Spleen (tissue), 11 donors: Measurements from ENCODE around the gene JAG1. TPM values are rescaled to one million over a fixed set of nuclear protein-coding genes. Genes with fewer than 3 reads are reported as not detected.
A peak's percentile ranks its signal among the peaks of the same experiment; 100 is the strongest.

ENCODE experiments used
- DNase-seq: peaks from one replicate; pipeline ENCODE4 v3.0.0-alpha.2; 2020
- H3K27ac ChIP-seq, 8 donors: fragments of 200-600 bp; sonication (generic) in 7 of 8; 1 replicate in 4 of 8; 2 replicates in 4 of 8; pipeline versions ENCODE4 v1.5.0 to v1.8.0; 2016 to 2021; ENCODE audit warnings: inconsistent platforms in 4 of 8, mild to moderate bottlenecking in 4 of 8, moderate library complexity in 1 of 8
- H3K27me3 ChIP-seq, 7 donors: fragments of 200-600 bp; sonication (generic) in 6 of 7; replicated peaks in 1 of 7; 1 replicate in 4 of 7; 2 replicates in 3 of 7; pipeline versions ENCODE4 v1.5.0 to v1.8.0; 2016 to 2021; ENCODE audit warnings: inconsistent platforms in 3 of 7, mild to moderate bottlenecking in 1 of 7
- H3K36me3 ChIP-seq, 6 donors: fragments of 200-600 bp; sonication (generic) in 5 of 6; 1 replicate in 4 of 6; 2 replicates in 2 of 6; pipeline versions ENCODE4 v1.5.0 to v1.8.0; 2016 to 2021; ENCODE audit warnings: inconsistent platforms in 2 of 6
- H3K4me1 ChIP-seq, 6 donors: fragments of 200-600 bp; sonication (generic) in 5 of 6; 1 replicate in 3 of 6; 2 replicates in 3 of 6; pipeline versions ENCODE4 v1.5.0 to v1.8.0; 2016 to 2021; ENCODE audit warnings: inconsistent platforms in 3 of 6
- H3K4me3 ChIP-seq, 8 donors: fragments of 200-600 bp; sonication (generic) in 7 of 8; 1 replicate in 4 of 8; 2 replicates in 4 of 8; pipeline versions ENCODE4 v1.5.0 to v1.8.0; 2016 to 2021; ENCODE audit warnings: inconsistent platforms in 4 of 8, mild to moderate bottlenecking in 4 of 8, moderate library complexity in 2 of 8
- H3K9me3 ChIP-seq, 8 donors: fragments of 200-600 bp; sonication (generic) in 7 of 8; 1 replicate in 4 of 8; 2 replicates in 4 of 8; pipeline versions ENCODE4 v1.5.0 to v1.8.0; 2016 to 2021; ENCODE audit warnings: inconsistent platforms in 4 of 8
- CTCF ChIP-seq, 11 experiments: fragments of 200-600 bp in 7 of 11; fragments of 450-650 bp in 4 of 11; sonication (generic) in 4 of 11; IDR thresholded peaks in 8 of 11; conservative IDR thresholded peaks in 3 of 11; 1 replicate in 7 of 11; 2 replicates in 4 of 11; pipeline versions ENCODE4 v1.4.0 to v1.8.0; 2016 to 2021; ENCODE audit warnings: antibody characterized with exemption in 11 of 11, inconsistent platforms in 4 of 11, mild to moderate bottlenecking in 1 of 11
- POLR2A ChIP-seq, 3 donors: fragments of 450-650 bp; IDR thresholded peaks; one replicate each; pipeline ENCODE4 v1.5.1; 2017; ENCODE audit warnings: antibody characterized with exemption in 3 of 3, mild to moderate bottlenecking in 1 of 3
- POLR2AphosphoS5 ChIP-seq, 3 donors: sonication (generic); formaldehyde crosslinking; IDR thresholded peaks; one replicate each; pipeline ENCODE4 v1.5.1; 2017; ENCODE audit warnings: antibody characterized with exemption in 3 of 3
- WGBS, 5 donors: extraction: QIAGEN DNeasy Blood & Tissue Kit in 3 of 5; methylation state at CpG; one replicate each; pipeline versions ENCODE4 v1.1.5 to v1.1.7; 2013 to 2018; 5-methylcytosine and 5-hydroxymethylcytosine counted together
- intact Hi-C: fragments of 100-400 bp; cut with DNase I; formaldehyde crosslinking; loops from one replicate; pipeline ENCODE4 v1.15.0; 2023; ENCODE audit warnings: low total_unique reads
- polyA plus RNA-seq, 3 donors: library from polyadenylated mRNA; stranded (reverse); fragments of 200-250 nt; gene quantifications; one replicate each; pipeline ENCODE4 v1.2.1, GENCODE V29; 2013
- total RNA-seq, 7 donors: library from RNA; depleted of rRNA in 3 of 7; stranded (reverse); fragments of >200 nt in 3 of 7; fragmentation: NEBNext Ultra II Directional in 4 of 7; extraction: Animal tissue kit (Norgen Biotek cat#: 25700) in 4 of 7; gene quantifications; one replicate each; pipeline versions ENCODE4 v1.1.0 to v1.2.1, GENCODE V29; 2016 to 2021
- donor health status: healthy with polysubstance abuse.
- donor health status: DM: no; HTN: no; CAD: no; lungs with moderate emphysema.
- donor health status: DM: no; HTN: no; CAD: no.
- donor health status: Bipolar disorder and iron deficiency.
- donor health status: healthy.
- donor health status: DM: no; HTN: no; CAD: no.
- donor health status: DM: yes; HTN: yes; CAD: no.

Gene JAG1
- total and polyA plus RNA-seq, 10 donors, result 5.6 to 85.3 (median 50.1) TPM

DNA sequence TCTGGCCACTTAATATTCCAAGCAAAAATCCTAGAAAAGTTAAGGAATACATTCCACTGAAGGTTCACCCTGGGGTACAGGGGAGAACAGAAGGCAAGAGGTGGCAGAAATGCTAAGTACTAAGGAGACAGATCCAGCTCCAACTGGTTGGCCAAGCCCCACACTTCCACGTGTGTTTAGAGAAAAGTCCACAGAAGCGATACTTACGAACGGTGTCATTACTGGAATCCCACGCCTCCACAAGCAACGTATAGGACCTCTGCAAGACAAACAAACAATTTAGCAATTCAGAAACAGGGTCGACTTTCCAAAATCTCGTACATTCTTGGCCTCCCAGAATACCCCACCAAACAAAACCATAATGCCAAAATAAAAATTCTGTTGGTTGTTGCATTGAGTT, 10.0 kb downstream of the JAG1 start:
- peaks cover 0 to 81% (median 9%) of the 10 kb centered on the region in 6 donors for H3K36me3 ChIP-seq
- H3K4me1 ChIP-seq, result peaks cover 11 to 77% (median 42%) of the 10 kb centered on the region in 6 donors
- no peaks in the 10 kb centered on the region for H3K9me3 ChIP-seq
- WGBS, 5 donors, result 76 to 90% (median 83%) methylated on average over 8 of the region's 8 CpGs
- no peak for DNase-seq
- intact Hi-C loops, result no loop called here
- TF ChIP-seq POLR2AphosphoS5 (IDR thresholded peaks at IDR 0.05), result no peak
- no peak for TF ChIP-seq POLR2A (IDR thresholded peaks at IDR 0.05)
- TF ChIP-seq CTCF (IDR thresholded peaks at IDR 0.05 in 8 of 11, conservative IDR thresholded peaks at IDR 0.05 in 3 of 11), result no peak
- H3K27me3 ChIP-seq, result peaks cover 0 to 27% (median 0%) of the 10 kb centered on the region in 7 donors
- H3K27ac ChIP-seq, result no peak overlapping the region
- no peak overlapping the region for H3K4me3 ChIP-seq

DNA sequence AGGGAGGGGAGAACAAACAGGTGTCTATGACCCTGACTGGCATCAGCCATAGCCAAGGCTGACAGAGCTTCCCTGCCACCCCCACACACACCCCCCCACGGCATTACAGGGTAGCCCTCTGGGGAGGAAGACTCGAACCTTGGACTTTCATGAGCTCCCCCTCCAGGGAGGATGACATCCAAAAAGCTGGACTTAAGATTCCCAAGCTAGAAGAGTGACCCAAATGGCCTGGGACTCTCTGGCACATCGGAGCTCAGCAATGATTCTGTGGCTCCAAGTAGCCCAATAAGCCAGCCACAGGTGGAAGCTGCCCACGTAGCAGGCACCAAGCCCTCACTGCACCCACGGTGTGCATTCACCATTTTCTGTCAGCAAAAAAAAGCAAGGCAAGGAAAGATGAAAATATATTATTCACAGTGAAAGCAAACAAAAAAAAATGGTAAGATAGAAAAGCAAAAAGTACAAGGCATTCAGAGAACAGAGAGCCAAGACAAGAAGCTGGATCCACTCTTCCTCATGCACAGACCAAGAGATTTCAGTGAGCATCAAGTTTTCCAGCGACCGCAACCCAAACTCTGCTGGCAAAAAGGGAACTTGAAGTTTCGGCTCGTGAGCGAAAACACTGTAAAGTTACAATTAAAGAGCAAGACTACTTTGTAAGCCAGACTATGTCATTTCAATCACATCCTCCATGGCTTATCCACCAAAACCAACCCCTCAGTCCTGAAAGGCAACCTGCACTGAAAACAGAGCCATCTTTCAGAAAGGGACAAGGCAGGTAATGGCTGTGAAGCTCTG, 10.9 kb downstream of the JAG1 start:
- H3K4me3 ChIP-seq, result no peak overlapping the region
- H3K27me3 ChIP-seq, result peaks cover 0 to 25% (median 0%) of the 10 kb centered on the region in 7 donors
- DNase-seq, result no peak
- H3K9me3 ChIP-seq, result no peaks in the 10 kb centered on the region
- H3K4me1 ChIP-seq, result peaks cover 11 to 76% (median 36%) of the 10 kb centered on the region in 6 donors
- peaks cover 0 to 81% (median 14%) of the 10 kb centered on the region in 6 donors for H3K36me3 ChIP-seq
- TF ChIP-seq POLR2A (IDR thresholded peaks at IDR 0.05), result no peak
- TF ChIP-seq CTCF (IDR thresholded peaks at IDR 0.05 in 8 of 11, conservative IDR thresholded peaks at IDR 0.05 in 3 of 11), result no peak
- no peak for TF ChIP-seq POLR2AphosphoS5 (IDR thresholded peaks at IDR 0.05)
- intact Hi-C loops, result no loop called here
- H3K27ac ChIP-seq, result peak overlapping the region in 2 of 8 donors; percentile 1 to 22
- 58 to 75% (median 63%) methylated on average over 8 to 10 of the region's 10 CpGs for WGBS, 5 donors

DNA sequence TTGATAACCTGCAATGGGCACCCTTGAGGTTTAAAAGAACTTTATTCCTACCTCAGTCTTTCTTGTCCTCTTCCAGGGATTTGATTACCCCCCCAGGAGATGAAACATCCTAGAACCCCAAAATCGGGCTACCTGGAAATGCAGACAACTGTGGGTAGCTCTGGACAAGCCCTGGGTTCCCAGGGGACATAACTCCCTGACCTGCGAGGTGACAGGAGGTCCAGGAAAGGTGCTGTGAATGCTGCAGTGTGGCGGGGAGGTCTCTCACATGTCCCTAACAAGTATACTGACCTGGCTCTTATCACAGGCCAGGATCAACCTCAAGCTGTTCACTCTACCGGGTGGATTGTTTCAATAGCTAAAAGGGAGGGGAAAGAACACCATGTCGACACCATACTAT, 11.6 kb downstream of the JAG1 start:
- H3K27ac ChIP-seq, result peak overlapping the region in 1 of 8 donors; percentile 22

More for the DNA sequence above, 11.6 kb downstream of the JAG1 start:
- intact Hi-C loops, result no loop called here
- 80 to 84% (median 83%) methylated on average over 5 of the region's 5 CpGs for WGBS, 5 donors
- DNase-seq, result no peak
- Histone ChIP-seq H3K36me3 (peaks cover 0 to 83% (median 15%) of the 10 kb centered on the region in 6 donors), H3K27me3 (peaks cover 0 to 25% (median 0%) of the 10 kb centered on the region in 7 donors), H3K9me3 (no peaks in the 10 kb centered on the region), H3K4me3 (no peak overlapping the region), H3K4me1 (peaks cover 8 to 76% (median 31%) of the 10 kb centered on the region in 6 donors)
- TF ChIP-seq CTCF (IDR thresholded peaks at IDR 0.05 in 8 of 11, conservative IDR thresholded peaks at IDR 0.05 in 3 of 11) (no peak), POLR2AphosphoS5 (IDR thresholded peaks at IDR 0.05) (no peak), POLR2A (IDR thresholded peaks at IDR 0.05) (no peak)
